GM11168 (cell line): ENCODE measurements around the gene DNASE1.
"Not testable (repeated sequence)": the region's sequence is repeated elsewhere in the genome, so short reads cannot be mapped to it uniquely, and the experiment has no call there.

ENCODE experiments used
- in situ Hi-C: fragments of 300-500 bp; cut with MboI; formaldehyde crosslinking; loops from one replicate; pipeline ENCODE4 v1.12.0; 2022; ENCODE audit warnings: low sequenced_read_pairs; ENCODE audit not compliant: unreplicated experiment

The DNASE1 gene, protein sequence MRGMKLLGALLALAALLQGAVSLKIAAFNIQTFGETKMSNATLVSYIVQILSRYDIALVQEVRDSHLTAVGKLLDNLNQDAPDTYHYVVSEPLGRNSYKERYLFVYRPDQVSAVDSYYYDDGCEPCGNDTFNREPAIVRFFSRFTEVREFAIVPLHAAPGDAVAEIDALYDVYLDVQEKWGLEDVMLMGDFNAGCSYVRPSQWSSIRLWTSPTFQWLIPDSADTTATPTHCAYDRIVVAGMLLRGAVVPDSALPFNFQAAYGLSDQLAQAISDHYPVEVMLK

DNA sequence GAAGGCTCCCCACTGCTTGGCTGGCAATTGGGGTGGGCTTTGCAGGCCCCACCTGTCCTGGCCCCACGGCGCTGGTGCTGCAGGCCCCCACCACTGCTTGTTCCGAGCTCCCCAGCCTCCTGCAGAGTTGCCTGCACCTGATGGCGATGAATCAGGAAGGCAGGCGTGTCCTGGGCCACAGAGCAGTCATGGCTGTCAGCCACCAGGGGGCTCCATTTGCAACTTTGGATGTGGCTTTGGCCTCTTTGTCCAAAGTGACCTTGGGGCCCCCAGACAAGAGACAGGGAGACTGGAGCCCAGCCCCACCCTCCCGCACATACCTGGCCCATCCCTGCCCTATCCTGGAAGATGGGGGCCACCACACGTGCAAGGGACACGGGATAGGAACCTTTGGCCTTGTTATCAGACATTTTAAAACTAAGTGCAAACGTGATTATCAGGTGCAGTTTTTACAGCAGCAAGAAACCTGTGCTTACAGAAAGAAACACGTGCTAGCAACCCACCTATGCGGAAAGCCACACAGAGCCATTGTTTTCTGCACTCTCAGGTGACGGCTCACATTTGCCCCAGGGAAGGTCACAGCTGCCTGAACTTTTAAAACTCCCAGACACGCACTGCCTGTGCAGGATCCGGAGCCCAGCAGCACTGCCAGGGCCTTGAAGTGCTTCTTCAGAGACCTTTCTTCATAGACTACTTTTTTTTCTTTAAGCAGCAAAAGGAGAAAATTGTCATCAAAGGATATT, at the start of gene DNASE1:
DNASE1 (plus strand) TSS at position 443 of the 743 bp plus-strand sequence. CDS start 683 bp downstream, outside the sequence.
- in situ Hi-C loops: no loop called here

DNA sequence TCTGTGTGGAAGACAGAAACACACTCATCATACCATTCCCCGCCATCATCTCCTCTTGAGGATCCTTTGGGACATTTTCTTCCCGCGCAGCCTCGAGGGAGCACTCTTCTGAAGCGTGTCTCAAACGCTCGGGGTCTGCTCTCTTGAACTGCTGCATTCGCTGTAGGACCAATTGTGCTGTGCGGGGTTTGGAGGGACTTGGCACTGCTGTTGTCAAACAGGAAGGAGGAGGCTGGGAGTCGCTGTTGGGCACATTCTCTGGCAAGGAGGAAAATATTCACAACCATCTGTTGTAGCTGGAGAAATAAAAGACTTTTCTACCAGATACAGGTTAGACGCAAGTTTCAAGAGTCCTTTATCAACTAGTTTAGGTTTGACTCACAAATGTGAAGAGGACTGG, 48.0 kb upstream of the DNASE1 start:
- in situ Hi-C loops: no loop called here

DNA sequence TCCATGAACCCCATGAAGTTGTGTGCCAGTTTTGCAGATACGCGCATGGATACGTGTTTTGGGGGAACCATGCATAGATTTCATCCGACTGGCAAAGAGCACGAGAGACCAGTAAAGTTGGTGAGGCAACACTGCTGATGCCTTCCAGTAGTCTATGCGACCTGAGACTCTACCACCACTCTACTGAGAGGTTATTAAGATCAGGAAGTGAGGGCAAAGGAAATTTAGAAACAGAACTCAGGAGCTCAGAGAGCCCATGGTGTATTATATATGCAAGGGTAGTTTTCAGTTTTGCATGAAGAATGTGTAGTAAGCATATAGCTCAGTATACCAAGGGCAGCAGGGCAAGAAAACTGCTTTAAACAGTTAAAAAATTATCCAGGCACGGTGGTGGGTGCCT, 47.3 kb upstream of the DNASE1 start:
- in situ Hi-C loops: no loop called here

DNA sequence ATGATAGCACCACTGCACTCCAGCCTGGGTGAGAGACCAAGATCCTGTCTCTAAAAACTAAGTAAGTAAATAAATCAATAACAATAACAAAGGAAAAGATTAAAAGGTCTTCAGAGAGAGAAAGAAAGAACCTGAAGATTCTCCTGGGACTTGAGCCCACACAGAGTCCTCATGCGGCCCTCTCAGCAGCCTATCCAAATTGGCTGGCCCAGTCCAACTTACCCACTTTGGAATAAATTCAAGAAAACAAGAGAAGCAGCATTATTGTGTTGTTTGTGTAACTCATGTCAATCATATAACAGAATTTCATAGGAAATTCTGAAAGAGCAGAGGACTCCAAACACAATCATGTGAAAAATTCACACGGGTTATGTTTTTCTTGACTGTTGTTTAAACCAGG, 46.9 kb upstream of the DNASE1 start:
- in situ Hi-C loops: no loop called here

DNA sequence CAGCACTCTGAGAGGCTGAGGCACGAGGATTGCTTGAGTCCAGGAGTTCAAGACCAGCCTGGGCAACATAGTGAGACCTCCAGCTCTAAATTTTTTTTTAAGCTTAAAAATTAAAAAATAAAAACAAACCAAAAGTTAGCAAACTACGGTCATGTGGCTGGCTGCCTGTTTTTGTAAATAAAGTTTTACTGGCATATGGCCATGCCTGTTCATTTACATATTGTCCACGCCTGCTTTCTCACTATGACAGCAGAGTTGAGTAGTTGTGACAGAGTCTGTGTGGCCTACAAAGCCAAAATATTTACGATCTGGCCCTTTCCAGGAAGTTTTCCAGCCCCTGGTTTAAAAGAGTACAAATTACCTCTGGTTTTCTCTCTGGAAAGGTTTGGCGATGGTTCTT, 46.4 kb upstream of the DNASE1 start:
- in situ Hi-C loops: no loop called here

DNA sequence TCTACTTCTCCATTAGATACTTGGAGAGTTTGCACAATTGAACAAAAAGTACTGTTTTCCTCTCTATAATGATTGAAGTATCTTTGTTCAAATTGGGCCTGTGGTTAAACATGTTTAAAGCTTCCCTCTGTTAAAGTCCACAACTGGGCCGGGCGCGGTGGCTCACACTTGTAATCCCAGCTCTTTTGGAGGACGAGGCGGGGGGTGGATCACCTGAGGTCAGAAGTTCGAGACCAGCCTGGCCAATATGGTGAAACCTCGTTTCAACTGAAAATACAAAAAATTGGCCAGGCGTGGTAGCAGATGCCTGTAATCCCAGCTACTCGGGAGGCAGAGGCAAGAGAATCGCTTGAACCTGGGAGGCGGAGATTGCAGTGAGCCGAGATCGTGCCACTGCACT, 45.5 kb upstream of the DNASE1 start:
- in situ Hi-C loops: not testable (repeated sequence)

DNA sequence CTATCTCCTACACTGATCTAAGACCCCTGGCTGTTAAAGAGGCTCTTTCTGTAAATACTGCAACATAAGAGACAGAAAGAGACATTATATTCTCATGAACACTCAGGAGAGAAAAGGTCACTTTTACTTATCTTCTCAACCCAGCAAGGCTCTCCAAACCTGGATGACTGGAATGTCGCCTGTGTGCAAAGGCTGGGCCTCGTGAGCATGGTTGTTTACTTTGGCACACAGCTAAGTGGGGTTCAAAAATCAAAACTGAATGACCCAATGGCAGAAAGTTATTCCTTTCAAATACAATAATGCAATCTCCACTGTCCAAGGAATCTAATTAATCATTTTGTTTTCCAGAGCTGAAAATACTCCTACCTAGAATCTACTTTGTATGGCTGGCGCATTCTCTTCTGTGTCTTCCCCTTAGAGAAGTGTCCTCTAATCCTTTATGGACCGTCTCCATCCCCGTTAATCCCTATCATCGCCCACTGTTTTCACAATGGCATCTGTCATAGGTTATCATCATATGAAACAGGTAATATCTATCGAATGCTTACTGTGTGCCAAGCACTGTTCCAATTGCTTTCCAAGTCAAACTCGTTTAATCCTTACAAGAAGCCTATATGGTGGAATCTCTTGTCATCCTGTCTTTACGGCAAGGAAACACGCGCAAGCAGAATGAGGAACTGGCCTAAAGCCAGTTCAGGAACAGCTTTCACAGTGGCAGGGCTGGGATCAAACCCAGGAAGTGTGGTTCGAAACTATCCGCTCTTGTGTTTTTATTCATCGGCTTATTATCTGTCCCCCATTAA, 44.4 kb upstream of the DNASE1 start:
- in situ Hi-C loops: no loop called here

DNA sequence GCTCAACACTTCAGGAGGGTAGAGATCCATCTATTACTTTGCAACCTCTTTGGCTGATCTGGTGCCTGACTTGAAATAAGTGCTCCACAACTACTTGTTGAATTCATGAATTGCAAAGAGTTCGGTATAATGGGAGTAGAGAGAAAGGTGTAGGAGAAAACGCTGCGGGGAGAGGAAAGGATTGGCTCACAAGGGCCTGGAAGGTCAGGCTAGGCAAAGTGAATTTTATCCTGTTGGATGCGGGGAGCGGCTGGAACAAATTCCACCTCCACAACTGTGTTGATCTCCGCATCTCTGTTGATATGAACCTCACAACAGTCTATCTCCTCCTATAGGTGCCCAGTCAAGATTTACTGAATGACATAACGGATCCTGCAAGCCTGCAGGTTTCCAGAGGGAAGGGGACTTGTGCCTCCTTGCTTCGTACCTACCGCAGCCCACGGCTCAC, 43.8 kb upstream of the DNASE1 start:
- in situ Hi-C loops: no loop called here

DNA sequence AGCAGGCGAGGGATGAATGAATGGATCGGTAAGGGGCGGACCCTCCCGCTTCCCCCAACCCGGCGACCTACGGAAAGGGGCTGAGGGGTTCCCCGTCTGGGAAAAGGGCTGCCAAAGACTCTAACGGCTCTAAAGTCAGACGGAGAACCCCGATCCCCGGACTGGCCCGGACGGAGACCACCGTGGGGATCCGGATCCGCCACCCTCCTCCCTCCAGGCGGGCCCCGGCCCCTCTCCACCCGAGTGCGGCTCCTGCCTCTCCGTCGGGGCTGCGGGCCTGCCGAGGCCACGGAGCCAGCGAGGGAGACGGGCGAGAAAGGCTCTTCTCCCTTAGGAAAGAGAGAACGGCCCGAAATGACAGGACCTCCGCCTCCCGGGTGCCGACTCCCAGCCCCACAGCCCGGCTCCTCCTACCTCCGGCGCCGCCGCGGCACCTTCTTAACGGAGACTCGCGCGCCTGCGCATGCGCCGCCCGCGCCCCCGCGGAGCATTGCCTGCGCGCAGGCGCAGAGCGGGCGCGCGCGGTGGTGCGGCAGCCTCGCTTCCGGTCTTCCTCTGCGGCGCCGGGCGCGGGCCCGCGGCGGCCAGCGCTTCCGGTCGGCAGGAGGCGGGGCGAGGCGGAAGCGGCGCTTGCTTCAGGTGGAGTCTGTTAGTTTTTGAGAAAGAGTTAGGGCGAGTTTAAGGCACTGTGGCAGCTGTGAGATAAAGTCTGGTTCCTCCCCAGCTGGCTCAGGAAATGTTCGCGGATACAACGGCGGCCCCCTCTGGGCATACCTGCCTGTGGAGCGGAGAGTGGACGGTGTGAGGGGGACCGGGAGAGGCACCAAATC, 43.1 kb upstream of the DNASE1 start, which contains the start of gene SLX4:
SLX4 (minus strand) TSS at position 461 of the 830 bp plus-strand sequence. CDS start 2,642 bp downstream, outside the sequence.
- in situ Hi-C loops: no loop called here

DNA sequence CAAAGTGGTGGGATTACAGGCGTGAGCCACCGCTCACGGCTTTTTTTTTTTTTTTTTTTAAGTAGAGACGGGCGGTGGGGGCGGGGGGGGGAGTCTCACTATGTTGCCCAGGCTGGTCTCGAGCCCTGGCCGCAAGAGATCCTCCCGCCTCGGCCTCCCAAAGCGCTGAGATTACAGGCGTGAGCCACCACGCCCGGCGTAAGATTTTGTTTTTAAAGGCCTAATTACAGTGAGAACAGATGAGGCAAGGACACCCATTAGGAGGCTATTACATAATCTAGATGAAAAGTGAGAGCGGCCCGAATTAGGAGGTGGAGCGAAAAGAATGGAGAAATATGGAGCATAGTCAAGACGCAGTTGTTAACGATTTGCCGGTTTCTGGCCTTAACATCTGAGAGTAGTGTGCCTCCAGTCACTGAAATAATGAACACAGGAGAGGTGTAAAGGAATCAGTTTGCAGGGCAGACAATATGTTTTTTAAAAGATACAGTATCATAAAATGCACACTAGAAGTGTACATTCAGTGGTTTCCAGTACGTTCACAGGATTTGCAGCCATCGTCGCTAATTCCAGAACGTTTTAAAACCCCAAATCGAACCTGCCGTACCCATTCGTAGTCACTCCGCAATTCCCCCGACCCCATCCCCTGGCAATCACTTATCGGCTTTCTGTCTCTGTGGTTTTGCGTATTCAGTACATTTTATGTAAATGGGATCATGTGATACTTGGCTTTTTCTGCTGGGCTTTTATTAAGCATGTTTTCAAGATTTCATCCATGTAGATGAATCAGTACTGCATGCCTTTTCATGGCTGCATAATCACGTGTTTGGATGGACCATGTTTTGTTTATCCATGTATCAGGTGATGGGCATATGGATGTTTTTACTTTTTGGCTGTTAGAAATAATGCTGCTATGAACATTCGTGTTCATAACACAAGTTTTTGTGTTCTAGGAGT, 41.7 kb upstream of the DNASE1 start:
- in situ Hi-C loops: no loop called here

DNA sequence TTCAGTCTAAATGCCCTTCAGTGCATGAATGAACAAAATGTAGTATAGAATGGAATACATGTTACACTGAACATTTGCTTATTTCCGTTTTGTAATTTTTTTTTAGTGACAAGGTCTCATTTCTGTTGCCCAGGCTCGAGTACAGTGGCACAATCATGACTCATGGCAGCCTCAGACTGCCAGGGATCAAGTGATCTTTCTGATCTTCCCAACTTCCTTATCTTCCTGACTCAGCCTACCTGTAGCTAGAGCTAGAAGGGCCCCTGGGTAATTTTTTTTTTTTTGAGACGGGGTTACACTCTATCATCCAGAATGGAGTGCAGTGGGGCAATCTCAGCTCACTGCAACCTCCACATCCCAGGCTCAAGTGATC, 35.7 kb upstream of the DNASE1 start:
- in situ Hi-C loops: no loop called here

DNA sequence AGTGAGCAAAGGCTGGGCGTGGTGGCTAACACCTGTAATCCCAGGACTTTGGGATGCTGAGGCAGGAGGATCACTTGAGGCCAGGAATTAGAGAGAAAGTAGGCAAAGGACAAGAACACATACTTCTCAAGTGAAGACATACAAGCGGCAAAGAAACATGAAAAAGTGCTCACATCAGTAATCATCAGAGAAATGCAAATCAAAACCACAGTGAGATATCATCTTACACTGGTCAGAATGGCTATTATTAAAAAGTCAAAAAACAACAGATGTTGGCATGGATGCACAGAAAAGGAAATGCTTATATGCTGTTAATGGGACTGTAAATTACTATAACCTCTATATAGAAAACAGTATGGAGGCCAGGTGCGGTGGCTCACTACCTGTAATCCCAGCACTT, 30.8 kb upstream of the DNASE1 start:
- in situ Hi-C loops: no loop called here

DNA sequence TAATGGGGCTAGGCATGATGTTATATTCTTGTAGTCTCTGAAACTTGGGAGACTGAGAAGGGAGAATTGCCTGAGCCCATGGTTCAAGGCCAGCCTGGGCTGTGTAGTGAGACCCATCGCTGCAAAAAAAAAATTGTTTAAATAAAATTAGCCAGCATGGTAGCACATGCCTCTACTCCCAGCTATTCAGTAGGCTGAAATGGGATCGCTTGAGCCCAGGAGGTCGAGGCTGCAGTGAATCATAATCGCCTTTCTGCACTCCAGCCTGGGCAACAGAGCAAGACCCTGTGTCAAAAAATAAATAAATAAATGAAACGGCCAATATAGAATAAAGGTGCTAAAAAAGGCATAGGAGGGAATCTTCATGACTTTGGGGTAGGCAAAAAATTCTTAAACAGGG, 29.2 kb upstream of the DNASE1 start:
- in situ Hi-C loops: no loop called here

DNA sequence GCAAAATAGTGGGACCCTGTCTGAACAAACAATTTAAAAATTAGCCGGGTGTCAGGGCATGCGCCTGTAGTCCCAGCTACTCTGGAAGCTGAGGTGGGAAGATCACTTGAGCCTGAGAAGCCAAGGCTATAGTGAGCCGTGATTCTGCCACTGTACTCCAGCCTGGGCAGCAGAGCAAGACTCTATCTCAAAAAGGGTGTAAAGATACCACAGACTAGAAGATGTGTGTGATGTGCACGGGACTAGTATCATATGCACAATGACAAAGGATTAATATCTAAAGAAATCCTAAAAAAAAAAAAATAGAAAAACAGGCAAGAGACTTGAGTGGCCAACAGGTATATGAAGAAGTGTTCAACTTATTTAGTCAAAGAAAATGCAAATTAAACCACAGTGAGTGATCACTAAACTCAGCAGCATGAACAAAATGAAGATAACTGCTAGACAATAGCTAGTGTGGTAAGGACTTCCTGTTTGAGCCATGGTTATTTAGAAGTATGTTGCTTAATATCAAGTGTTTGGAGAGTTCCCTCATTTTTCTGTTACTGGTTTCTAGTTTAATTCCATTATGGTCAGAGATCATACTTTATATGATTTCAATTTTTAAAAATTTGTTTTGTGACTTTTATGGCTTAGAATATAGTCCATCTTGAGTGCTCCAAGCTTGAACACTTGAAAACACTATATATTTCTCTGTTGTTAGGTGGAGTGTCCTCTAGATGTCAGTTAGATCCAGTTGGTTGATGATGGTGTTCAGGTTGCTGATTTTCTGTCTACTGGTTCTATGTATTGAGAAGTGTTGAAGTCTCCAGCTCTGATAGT, 28.4 kb upstream of the DNASE1 start:
- in situ Hi-C loops: no loop called here

DNA sequence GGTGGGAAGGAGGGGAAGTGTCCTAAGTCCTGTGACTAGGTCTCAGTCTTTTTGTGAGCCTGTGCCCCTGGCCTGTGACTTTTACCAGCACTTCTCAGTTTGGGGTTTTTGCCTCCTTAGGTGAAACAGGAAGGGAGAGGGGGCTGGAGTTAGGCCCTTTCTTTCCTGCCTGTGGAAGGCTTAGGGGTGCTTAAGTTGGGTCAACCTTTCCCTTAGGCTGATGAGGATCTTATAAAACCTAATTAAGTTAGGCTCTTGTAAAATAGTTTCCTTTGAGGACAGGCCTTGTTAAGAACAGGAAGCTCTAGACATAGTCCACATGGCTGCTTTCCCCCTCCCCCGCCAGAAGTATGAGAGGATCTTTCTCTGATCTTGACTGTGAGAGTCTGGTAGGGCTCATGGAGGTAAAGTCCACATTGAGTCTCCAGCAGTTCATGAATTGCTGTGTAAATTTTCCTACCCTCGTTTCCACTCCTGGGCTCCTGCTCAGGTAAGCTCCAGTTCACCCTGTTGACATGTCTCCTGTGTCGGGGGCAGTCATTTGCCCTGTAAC, 17.0 kb upstream of the DNASE1 start:
- in situ Hi-C loops: no loop called here

DNA sequence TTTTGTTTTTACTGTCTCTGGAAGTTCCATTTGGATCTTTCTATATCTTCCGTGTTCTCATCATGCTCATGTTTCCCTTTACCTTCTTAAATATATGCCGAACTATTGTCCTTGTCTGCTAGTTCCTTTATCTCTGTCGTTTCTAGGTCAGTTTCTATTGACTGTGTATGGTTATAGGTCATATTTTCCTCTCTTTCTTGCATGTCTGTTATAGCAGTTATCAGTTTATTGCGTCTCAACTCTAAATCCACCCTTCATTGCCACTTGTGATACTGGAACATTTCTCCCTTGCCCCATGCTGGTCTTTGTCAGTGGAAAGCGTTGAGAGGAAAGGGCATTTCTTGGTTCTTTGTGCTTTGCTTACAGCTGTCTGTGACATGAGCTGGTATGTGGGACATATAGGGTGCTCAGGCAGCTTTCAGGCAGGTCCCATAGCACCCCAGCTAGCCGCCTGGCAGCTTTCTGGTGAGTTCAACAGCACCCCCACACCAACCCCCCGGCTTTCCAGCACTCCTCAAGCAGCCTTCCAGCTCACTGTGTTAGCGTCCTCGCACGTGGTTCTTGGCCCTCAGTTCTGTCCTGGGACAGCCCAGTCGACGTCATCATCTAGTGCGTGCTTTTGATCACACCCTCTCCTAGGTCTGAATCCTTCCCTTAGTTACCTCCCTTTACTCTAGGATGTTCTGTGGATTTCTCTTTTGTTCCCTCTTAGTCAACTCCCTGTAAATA, 15.4 kb upstream of the DNASE1 start:
- in situ Hi-C loops: no loop called here

DNA sequence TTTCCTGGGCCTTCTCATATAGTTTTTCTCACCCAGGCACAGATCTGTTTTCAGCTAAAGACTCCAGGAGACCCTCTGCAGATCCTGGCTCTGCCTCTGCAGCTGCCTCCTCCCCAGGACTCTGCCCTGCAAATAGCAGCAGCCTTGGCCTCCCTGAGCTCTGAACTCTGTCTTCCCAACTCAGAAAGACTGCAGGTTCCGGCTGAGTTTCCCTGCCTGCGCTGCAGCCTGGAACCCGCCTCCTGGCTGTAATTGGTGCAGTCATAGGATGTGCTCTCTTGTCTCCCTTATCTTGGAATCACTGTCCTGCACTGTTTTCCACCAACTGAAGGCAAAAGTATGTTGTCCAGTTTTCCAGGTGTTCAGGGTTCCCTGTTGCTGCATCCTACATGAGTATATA, 14.3 kb upstream of the DNASE1 start:
- in situ Hi-C loops: no loop called here
